VCaP (cell line): ENCODE data around the gene MTA2.
"Not testable (repeated sequence)": the region's sequence is repeated elsewhere in the genome, so short reads cannot be mapped to it uniquely, and the experiment has no call there.

ENCODE experiments used
- H3K27ac ChIP-seq: fragments of 450-650 bp; 2 replicates; pipeline ENCODE4 v1.5.1; 2017
- TF ChIP-seq, protein P1 (sequence below): fragments of 450-650 bp; conservative IDR thresholded peaks from 2 replicates; pipeline ENCODE4 v1.5.1; 2017; ENCODE audit warnings: mild to moderate bottlenecking, moderate library complexity

MTA2 gene

GRCh38 chr11:62601372-62602140, at the start of gene MTA2:
TSS of gene MTA2 (minus strand) at chr11:62601865. CDS start at chr11:62601450, 415 bp downstream.
- H3K27ac ChIP-seq, result peak within 1 kb of the TSS; percentile 99
- TF ChIP-seq, protein P1, sequence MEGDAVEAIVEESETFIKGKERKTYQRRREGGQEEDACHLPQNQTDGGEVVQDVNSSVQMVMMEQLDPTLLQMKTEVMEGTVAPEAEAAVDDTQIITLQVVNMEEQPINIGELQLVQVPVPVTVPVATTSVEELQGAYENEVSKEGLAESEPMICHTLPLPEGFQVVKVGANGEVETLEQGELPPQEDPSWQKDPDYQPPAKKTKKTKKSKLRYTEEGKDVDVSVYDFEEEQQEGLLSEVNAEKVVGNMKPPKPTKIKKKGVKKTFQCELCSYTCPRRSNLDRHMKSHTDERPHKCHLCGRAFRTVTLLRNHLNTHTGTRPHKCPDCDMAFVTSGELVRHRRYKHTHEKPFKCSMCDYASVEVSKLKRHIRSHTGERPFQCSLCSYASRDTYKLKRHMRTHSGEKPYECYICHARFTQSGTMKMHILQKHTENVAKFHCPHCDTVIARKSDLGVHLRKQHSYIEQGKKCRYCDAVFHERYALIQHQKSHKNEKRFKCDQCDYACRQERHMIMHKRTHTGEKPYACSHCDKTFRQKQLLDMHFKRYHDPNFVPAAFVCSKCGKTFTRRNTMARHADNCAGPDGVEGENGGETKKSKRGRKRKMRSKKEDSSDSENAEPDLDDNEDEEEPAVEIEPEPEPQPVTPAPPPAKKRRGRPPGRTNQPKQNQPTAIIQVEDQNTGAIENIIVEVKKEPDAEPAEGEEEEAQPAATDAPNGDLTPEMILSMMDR, result no peak

DNA sequence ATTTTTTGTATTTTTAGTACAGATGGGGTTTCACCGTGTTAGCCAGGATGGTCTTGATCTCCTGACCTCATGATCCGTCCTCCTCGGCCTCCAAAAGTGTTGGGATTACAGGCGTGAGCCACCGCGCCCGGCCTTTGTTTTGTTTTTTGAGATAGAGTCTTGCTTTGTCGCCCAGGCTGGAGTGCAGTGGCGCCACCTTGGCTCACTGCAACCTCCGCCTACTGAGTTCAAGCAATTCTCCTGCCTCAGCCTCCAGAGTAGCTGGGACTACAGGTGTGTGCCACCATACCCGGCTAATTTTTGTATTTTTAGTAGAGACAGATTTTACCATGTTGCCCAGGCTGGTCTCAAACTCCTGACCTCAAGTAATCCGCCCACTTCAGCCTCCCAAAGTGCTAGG, 48.6 kb upstream of the MTA2 start:
- not testable (repeated sequence) for H3K27ac ChIP-seq

DNA sequence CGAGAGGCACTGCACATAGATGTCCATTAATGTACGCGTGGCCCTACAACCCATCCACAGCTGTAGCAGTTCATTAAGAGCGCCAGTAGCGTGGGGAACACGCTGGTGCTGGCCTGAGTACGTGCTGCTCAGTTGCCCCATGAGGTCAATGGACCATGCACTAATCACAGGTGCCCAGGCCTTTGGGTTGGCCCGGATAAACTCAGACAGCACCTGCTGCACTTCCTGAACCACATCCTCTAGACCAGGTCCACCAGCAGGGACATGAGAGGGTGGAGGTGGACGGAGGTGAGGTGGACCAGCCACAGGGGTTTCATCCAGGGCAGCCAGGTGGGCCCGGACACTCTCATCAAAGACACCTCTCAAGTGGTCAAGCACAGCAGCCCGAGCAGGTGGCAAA, 47.8 kb upstream of the MTA2 start:
- TF ChIP-seq, protein P1, result no peak

GRCh38 chr11:62648967-62649364, 47.3 kb upstream of the MTA2 start:
- H3K27ac ChIP-seq, result no peak overlapping the region
- TF ChIP-seq, protein P1, result no peak

More for the DNA sequence above, 47.8 kb upstream of the MTA2 start:
- H3K27ac ChIP-seq, result no peak overlapping the region

- no peak overlapping the region for H3K27ac ChIP-seq
- TF ChIP-seq, protein P1, result no peak
Observed at GRCh38 chr11:62648185-62648966, 46.7 kb upstream of the MTA2 start.

DNA sequence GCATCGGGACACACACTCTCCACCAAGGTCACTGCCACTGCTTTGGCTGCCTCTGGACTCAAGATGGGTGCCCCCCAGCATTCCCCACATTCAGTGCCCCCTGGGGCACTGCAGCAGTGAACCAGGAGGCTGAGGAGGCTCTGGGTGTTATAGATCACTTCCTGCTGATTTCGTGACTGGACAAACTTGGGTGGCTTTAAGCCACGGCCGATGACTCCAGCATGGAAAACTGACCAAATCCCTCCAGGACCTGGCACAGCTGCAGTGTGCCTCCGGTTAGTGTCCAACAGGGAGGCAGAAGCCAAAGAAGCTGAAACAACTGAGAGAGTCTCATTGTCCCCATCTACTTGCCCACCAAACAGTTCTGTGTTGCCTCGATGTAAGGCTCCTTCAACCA, 45.9 kb upstream of the MTA2 start:
- peak overlapping the region; percentile 91; the same call in 1 of the 2 replicates for H3K27ac ChIP-seq
- TF ChIP-seq, protein P1, result no peak

GRCh38 chr11:62646825-62647608, 45.4 kb upstream of the MTA2 start:
- H3K27ac ChIP-seq, result peak overlapping the region; percentile 91
- TF ChIP-seq, protein P1, result no peak
